B cell (primary cell): Measurements from ENCODE around the gene C10orf88. TPM values are rescaled to one million over a fixed set of nuclear protein-coding genes. Genes with fewer than 3 reads are reported as not detected.

Experiments used
- ATAC-seq: fragments of 200-7000 bp; cut with Tn5 transposase; one replicate; pipeline ENCODE4 v1.10.0; 2021; ENCODE audit warnings: low read depth, mild to moderate bottlenecking, moderate number of reproducible peaks, moderate library complexity
- CTCF ChIA-PET: fragments of 350-600 bp; sonication (Branson Sonifier 250); formaldehyde crosslinking; loops from one replicate; lab custom pipeline; 2021; ENCODE audit warnings: antibody characterized with exemption, inconsistent platforms; lab: Charles Lee
- POLR2A ChIA-PET: fragments of 350-600 bp; sonication (Branson Sonifier 250); formaldehyde crosslinking; loops from one replicate; lab custom pipeline; 2021; ENCODE audit warnings: antibody characterized with exemption; lab: Charles Lee
- DNase-seq: peaks from one replicate; pipeline ENCODE4 v3.0.0; 2013
- H2AFZ ChIP-seq: 2 replicates; pipeline ENCODE4 v1.6.1; 2012; ENCODE audit warnings: mild to moderate bottlenecking, low read depth, low read length; ENCODE audit not compliant: insufficient read depth, poor library complexity, severe bottlenecking
- H3K27ac ChIP-seq, 2 donors: 1 replicate in 1 of 2; 2 replicates in 1 of 2; pipeline ENCODE4 v1.5.1; 2012 to 2013; ENCODE audit warnings: low read length in 2 of 2, mild to moderate bottlenecking in 2 of 2, moderate library complexity in 1 of 2
- H3K27me3 ChIP-seq, 4 experiments: fragments of 200-600 bp in 1 of 4; sonication (generic) in 1 of 4; replicated peaks in 1 of 4; 1 replicate in 2 of 4; 2 replicates in 2 of 4; pipeline versions ENCODE4 v1.6.1 to v1.7.0; 2013 to 2016; ENCODE audit warnings: low read length in 3 of 4, mild to moderate bottlenecking in 2 of 4, mixed read lengths in 1 of 4, moderate library complexity in 1 of 4; ENCODE audit not compliant: insufficient read depth in 4 of 4, control insufficient read depth in 3 of 4; ENCODE audit errors: control extremely low read depth in 1 of 4
- H3K36me3 ChIP-seq, 2 experiments: replicated peaks in 1 of 2; 1 replicate in 1 of 2; 2 replicates in 1 of 2; pipeline versions ENCODE4 v1.6.1 to v1.7.1; 2013; ENCODE audit warnings: low read length in 1 of 2; ENCODE audit not compliant: insufficient read depth in 2 of 2, control insufficient read depth in 1 of 2; ENCODE audit errors: control extremely low read depth in 1 of 2, extremely low read depth in 1 of 2
- H3K4me1 ChIP-seq, 2 donors: fragments of 200-600 bp in 1 of 2; sonication (generic) in 1 of 2; 1 replicate in 1 of 2; 2 replicates in 1 of 2; pipeline versions ENCODE4 v1.5.1 to v1.6.1; 2013 to 2017; ENCODE audit warnings: low read length in 2 of 2; ENCODE audit not compliant: control insufficient read depth in 2 of 2, insufficient read depth in 2 of 2
- H3K4me2 ChIP-seq: replicated peaks from 2 replicates; pipeline ENCODE3; 2012; ENCODE audit warnings: mild to moderate bottlenecking, low read depth, low read length; ENCODE audit not compliant: poor library complexity, severe bottlenecking
- H3K4me3 ChIP-seq, 5 experiments: fragments of 200-600 bp in 1 of 5; sonication (generic) in 1 of 5; 1 replicate in 3 of 5; 2 replicates in 2 of 5; pipeline versions ENCODE4 v1.5.1 to v1.7.0; 2011 to 2016; ENCODE audit warnings: low read length in 4 of 5, mild to moderate bottlenecking in 4 of 5, low read depth in 2 of 5, control low read depth in 1 of 5, moderate library complexity in 1 of 5; ENCODE audit not compliant: insufficient read depth in 1 of 5; ENCODE audit errors: control extremely low read depth in 1 of 5, extremely low read depth in 1 of 5
- H3K79me2 ChIP-seq: fragments of 200-600 bp; sonication (generic); one replicate; pipeline ENCODE4 v1.6.0; 2016; ENCODE audit warnings: low read length; ENCODE audit not compliant: control insufficient read depth, insufficient read depth
- H3K9ac ChIP-seq: fragments of 200-600 bp; sonication (generic); 2 replicates; pipeline ENCODE4 v1.6.1; 2017; ENCODE audit warnings: mild to moderate bottlenecking, low read length, moderate library complexity
- H3K9me3 ChIP-seq, 3 donors: one replicate each; pipeline versions ENCODE4 v1.6.1 to v1.7.1; 2013; ENCODE audit warnings: low read length in 2 of 3; ENCODE audit not compliant: control insufficient read depth in 2 of 3, insufficient read depth in 1 of 3; ENCODE audit errors: control extremely low read depth in 1 of 3
- H4K20me1 ChIP-seq: 2 replicates; pipeline ENCODE4 v1.6.0; 2012; ENCODE audit warnings: mild to moderate bottlenecking, low read length; ENCODE audit not compliant: insufficient read depth, control insufficient read depth, poor library complexity, severe bottlenecking
- H3K27ac Mint-ChIP-seq: one replicate; pipeline ENCODE4 v1.8.0; 2021; ENCODE audit warnings: mixed read lengths
- H3K27me3 Mint-ChIP-seq: one replicate; pipeline ENCODE4 v1.8.0; 2021; ENCODE audit warnings: mixed read lengths
- H3K4me1 Mint-ChIP-seq: one replicate; pipeline ENCODE4 v1.8.0; 2021; ENCODE audit warnings: mixed read lengths
- H3K4me3 Mint-ChIP-seq: one replicate; pipeline ENCODE4 v1.8.0; 2021; ENCODE audit warnings: mixed read lengths
- H3K9me3 Mint-ChIP-seq: one replicate; pipeline ENCODE4 v1.8.0; 2022; ENCODE audit warnings: mixed read lengths; ENCODE audit not compliant: insufficient read depth
- EZH2 ChIP-seq: IDR thresholded peaks from 2 replicates; pipeline ENCODE4 v1.6.1; 2012; ENCODE audit warnings: borderline replicate concordance, low read depth, mild to moderate bottlenecking, moderate library complexity, low read length; ENCODE audit not compliant: insufficient read depth, poor library complexity, severe bottlenecking
- WGBS: methylation state at CpG from one replicate; pipeline ENCODE4 v1.1.5; 2013; ENCODE audit warnings: missing lambda C conversion rate; ENCODE audit not compliant: insufficient coverage; 5-methylcytosine and 5-hydroxymethylcytosine counted together
- intact Hi-C: fragments of 100-400 bp; cut with micrococcal nuclease; formaldehyde crosslinking; loops from one replicate; pipeline ENCODE4 v1.10.0; 2022
- polyA plus RNA-seq: library from polyadenylated mRNA; depleted of rRNA; stranded (reverse); fragments of >200 nt; gene quantifications from 2 replicates; pipeline ENCODE4 v1.2.3, GENCODE V29; 2012
- total RNA-seq, 2 donors: library from RNA; stranded (reverse); fragments of 120-200 nt in 1 of 2; gene quantifications; 1 replicate in 1 of 2; 2 replicates in 1 of 2; pipeline versions ENCODE4 v1.2.3 to v1.2.4, GENCODE V29; 2013 to 2022
- TF ChIP-seq, protein P1 (sequence below): fragments of 200-600 bp; IDR thresholded peaks from one replicate; pipeline ENCODE4 v1.8.0; 2022; ENCODE audit warnings: antibody characterized with exemption, mild to moderate bottlenecking

Gene C10orf88
- total and polyA plus RNA-seq, 2 donors (not counting 1 experiment from before 2014, with no cell fraction given), result 4.1 to 11.1 TPM

DNA sequence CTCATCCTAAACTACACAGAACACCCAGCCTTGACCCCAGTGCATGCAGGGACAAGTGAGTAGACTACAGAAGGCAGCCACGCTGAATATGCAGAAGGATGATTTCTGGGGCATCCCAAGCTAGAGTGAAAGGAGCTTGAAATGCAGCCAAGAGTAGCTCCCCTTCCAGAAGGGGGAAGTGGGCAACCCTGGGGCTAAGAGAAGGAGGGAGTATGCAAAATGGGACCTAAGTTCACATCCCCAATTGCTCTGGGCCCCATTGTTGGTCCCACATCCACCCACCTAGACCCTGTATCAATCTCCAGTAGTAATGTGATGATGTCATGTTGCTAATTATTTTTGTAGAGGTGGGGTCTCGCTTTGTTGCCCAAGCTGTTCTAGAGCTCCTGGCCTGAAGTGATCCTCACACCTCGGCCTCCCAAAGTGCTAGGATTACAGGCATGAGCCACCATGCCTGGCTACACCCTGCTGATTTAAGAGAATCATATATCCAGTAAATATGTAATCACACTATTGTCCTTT lies 20.6 kb upstream of the C10orf88 start:
- H3K4me1 Mint-ChIP-seq, result no peaks in the 10 kb centered on the region
- CTCF ChIA-PET, result no interaction called here

DNA sequence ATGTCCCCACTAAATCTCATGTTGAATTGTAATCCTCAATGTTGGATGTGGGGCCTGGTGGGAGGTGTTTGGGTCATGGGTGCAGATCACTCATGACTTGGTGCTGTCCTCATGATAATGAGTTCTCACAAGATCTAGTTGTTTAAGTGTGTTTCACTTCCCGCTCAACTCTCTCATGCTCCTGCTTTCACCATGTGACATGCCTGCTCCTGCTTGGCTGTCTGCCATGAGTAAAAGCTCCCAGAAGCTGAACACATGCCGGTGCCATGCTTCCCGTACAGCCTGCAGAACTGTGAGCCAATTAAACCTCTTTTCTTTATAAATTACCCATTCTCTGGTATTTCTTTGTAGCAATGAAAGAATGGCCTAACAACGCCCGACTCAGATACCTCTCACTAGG lies 20.0 kb upstream of the C10orf88 start:
- 100% methylated on average over 1 of the region's 5 CpGs for WGBS
- ChIA-PET POLR2A (no interaction called here), CTCF (no interaction called here)
- no peaks in the 10 kb centered on the region for H3K4me1 ChIP-seq
- no peak overlapping the region for H3K4me3 Mint-ChIP-seq
- H3K9me3 Mint-ChIP-seq, result no peaks in the 10 kb centered on the region
- DNase-seq, result no peak
- intact Hi-C loops, result no loop called here
- H3K27me3 Mint-ChIP-seq, result peaks cover 8% of the 10 kb centered on the region
- no peaks in the 10 kb centered on the region for H3K79me2 ChIP-seq
- no peaks in the 10 kb centered on the region for H3K36me3 ChIP-seq
- H3K27ac Mint-ChIP-seq, result no peak overlapping the region
- H3K9ac ChIP-seq, result no peak overlapping the region
- no peaks in the 10 kb centered on the region for H3K9me3 ChIP-seq
- H3K27ac ChIP-seq, result no peak overlapping the region
- H3K27me3 ChIP-seq, result no peaks in the 10 kb centered on the region
- H2AFZ ChIP-seq, result no peak overlapping the region
- TF ChIP-seq, protein P1, sequence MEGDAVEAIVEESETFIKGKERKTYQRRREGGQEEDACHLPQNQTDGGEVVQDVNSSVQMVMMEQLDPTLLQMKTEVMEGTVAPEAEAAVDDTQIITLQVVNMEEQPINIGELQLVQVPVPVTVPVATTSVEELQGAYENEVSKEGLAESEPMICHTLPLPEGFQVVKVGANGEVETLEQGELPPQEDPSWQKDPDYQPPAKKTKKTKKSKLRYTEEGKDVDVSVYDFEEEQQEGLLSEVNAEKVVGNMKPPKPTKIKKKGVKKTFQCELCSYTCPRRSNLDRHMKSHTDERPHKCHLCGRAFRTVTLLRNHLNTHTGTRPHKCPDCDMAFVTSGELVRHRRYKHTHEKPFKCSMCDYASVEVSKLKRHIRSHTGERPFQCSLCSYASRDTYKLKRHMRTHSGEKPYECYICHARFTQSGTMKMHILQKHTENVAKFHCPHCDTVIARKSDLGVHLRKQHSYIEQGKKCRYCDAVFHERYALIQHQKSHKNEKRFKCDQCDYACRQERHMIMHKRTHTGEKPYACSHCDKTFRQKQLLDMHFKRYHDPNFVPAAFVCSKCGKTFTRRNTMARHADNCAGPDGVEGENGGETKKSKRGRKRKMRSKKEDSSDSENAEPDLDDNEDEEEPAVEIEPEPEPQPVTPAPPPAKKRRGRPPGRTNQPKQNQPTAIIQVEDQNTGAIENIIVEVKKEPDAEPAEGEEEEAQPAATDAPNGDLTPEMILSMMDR, result no peak
- TF ChIP-seq EZH2, result no peak
- H3K4me2 ChIP-seq, result no peak overlapping the region
- no peak for ATAC-seq
- no peaks in the 10 kb centered on the region for H4K20me1 ChIP-seq
- H3K4me1 Mint-ChIP-seq, result no peaks in the 10 kb centered on the region
- no peak overlapping the region for H3K4me3 ChIP-seq

More for the DNA sequence above, 20.6 kb upstream of the C10orf88 start:
- H3K4me3 ChIP-seq, result no peak overlapping the region
- no peaks in the 10 kb centered on the region for H3K36me3 ChIP-seq
- no peak for ATAC-seq
- H3K27me3 Mint-ChIP-seq, result peaks cover 5% of the 10 kb centered on the region
- no peaks in the 10 kb centered on the region for H3K9me3 Mint-ChIP-seq
- H3K79me2 ChIP-seq, result no peaks in the 10 kb centered on the region
- no peak overlapping the region for H3K27ac ChIP-seq
- H3K27me3 ChIP-seq, result no peaks in the 10 kb centered on the region
- H3K4me1 ChIP-seq, result peaks cover 0 to 3% of the 10 kb centered on the region in 2 donors
- no peak overlapping the region for H3K9ac ChIP-seq
- TF ChIP-seq, protein P1, result no peak
- no peak for TF ChIP-seq EZH2
- no peak overlapping the region for H3K27ac Mint-ChIP-seq
- no peaks in the 10 kb centered on the region for H4K20me1 ChIP-seq
- no peak for DNase-seq
- no peak overlapping the region for H3K4me2 ChIP-seq
- intact Hi-C loops, result no loop called here
- H3K9me3 ChIP-seq, result no peaks in the 10 kb centered on the region
- POLR2A ChIA-PET, result no interaction called here
- no peak overlapping the region for H2AFZ ChIP-seq
- WGBS, result 86% methylated on average over 1 of the region's 3 CpGs
- H3K4me3 Mint-ChIP-seq, result no peak overlapping the region
